ENCODE measurements around the gene ANGPTL7.

Gene ANGPTL7

GRCh38 chr1:11170102-11170501 is 19.1 kb upstream of the ANGPTL7 start:
- TF ChIP-seq ZNF565 (CRISPR knock-in tag; conservative IDR thresholded peaks at IDR 0.05; ENCODE audit: low read depth) = no peak
- TF ChIP-seq TOX (CRISPR knock-in tag; IDR thresholded peaks at IDR 0.05; ENCODE audit: borderline replicate concordance) = no peak
- no peak for TF ChIP-seq ZNF8 (CRISPR knock-in tag; IDR thresholded peaks at IDR 0.05)
- no peak for TF ChIP-seq ZNF70 (CRISPR knock-in tag; IDR thresholded peaks at IDR 0.05)
- TF ChIP-seq CSDC2 (CRISPR knock-in tag; IDR thresholded peaks at IDR 0.05) = no peak
- no peak for TF ChIP-seq BACH2 (CRISPR knock-in tag; IDR thresholded peaks at IDR 0.05; ENCODE audit: borderline replicate concordance)
- TF ChIP-seq OSR1 (CRISPR knock-in tag; IDR thresholded peaks at IDR 0.05) = no peak
- no peak for TF ChIP-seq ZFP30 (CRISPR knock-in tag; IDR thresholded peaks at IDR 0.05)
- TF ChIP-seq ARNTL (CRISPR knock-in tag; IDR thresholded peaks at IDR 0.05; ENCODE audit: borderline replicate concordance, low read depth) = no peak
- no peak for TF ChIP-seq CREB5 (CRISPR knock-in tag; IDR thresholded peaks at IDR 0.05; ENCODE audit: low read depth)
- no peak for TF ChIP-seq TSHZ2 (CRISPR knock-in tag; IDR thresholded peaks at IDR 0.05)
- TF ChIP-seq POU6F1 (CRISPR knock-in tag; IDR thresholded peaks at IDR 0.05; ENCODE audit: borderline replicate concordance, low read depth) = no peak
- no peak for TF ChIP-seq ESRRG (CRISPR knock-in tag; IDR thresholded peaks at IDR 0.05)
- no peak for TF ChIP-seq SNAI2 (CRISPR knock-in tag; IDR thresholded peaks at IDR 0.05)
- no peak for TF ChIP-seq RARB (CRISPR knock-in tag; IDR thresholded peaks at IDR 0.05)
- no peak for TF ChIP-seq GLIS3 (CRISPR knock-in tag; IDR thresholded peaks at IDR 0.05)
- TF ChIP-seq PPARA (CRISPR knock-in tag; IDR thresholded peaks at IDR 0.05; ENCODE audit: borderline replicate concordance) = no peak
- ATAC-seq = no peak

GRCh38 chr1:11174261-11174942 is 14.8 kb upstream of the ANGPTL7 start:
- no peak for ATAC-seq
- no peak for TF ChIP-seq ARNTL (CRISPR knock-in tag; IDR thresholded peaks at IDR 0.05; ENCODE audit: borderline replicate concordance, low read depth)
- TF ChIP-seq OSR1 (CRISPR knock-in tag; IDR thresholded peaks at IDR 0.05) = no peak
- no peak for TF ChIP-seq CSRNP3 (CRISPR knock-in tag; IDR thresholded peaks at IDR 0.05)
- no peak for TF ChIP-seq ESRRG (CRISPR knock-in tag; IDR thresholded peaks at IDR 0.05)
- TF ChIP-seq TSHZ2 (CRISPR knock-in tag; IDR thresholded peaks at IDR 0.05) = no peak
- TF ChIP-seq PPARA (CRISPR knock-in tag; IDR thresholded peaks at IDR 0.05; ENCODE audit: borderline replicate concordance) = no peak
- no peak for TF ChIP-seq PATZ1 (CRISPR knock-in tag; IDR thresholded peaks at IDR 0.05; ENCODE audit: borderline replicate concordance)
- no peak for TF ChIP-seq TCF4 (CRISPR knock-in tag; IDR thresholded peaks at IDR 0.05; ENCODE audit: borderline replicate concordance)
